Measurements from ENCODE around the gene KIF3B. TPM values are rescaled to one million over a fixed set of nuclear protein-coding genes. Genes with fewer than 3 reads are reported as not detected.

Gene KIF3B
- total and polyA plus RNA-seq, 2 of the 13 experiments (the other 11 are each of a cell fraction or from before 2014, with no cell fraction given) = 23.6 to 28.8 TPM

- TF ChIP-seq ZNF609 (CRISPR knock-in tag; IDR thresholded peaks at IDR 0.05; ENCODE audit: borderline replicate concordance) = 0 out of 2 replicates have a peak, but pooled peaks have one; percentile 17
- TF ChIP-seq ZNF773 (CRISPR knock-in tag; IDR thresholded peaks at IDR 0.05; ENCODE audit: borderline replicate concordance) = no peak
- TF ChIP-seq SRF (IDR thresholded peaks at IDR 0.05; ENCODE audit: low read depth, low read length) = no peak
- no peak for TF ChIP-seq MAFF (IDR thresholded peaks at IDR 0.05; ENCODE audit: low read depth, low read length)
- TF ChIP-seq POGZ (CRISPR knock-in tag; IDR thresholded peaks at IDR 0.05) = no peak
- TF ChIP-seq HOXA3 (CRISPR knock-in tag; IDR thresholded peaks at IDR 0.05) = no peak
- TF ChIP-seq ZNF747 (CRISPR knock-in tag; IDR thresholded peaks at IDR 0.05; ENCODE audit: borderline replicate concordance) = peak; percentile 63; the same call in 1 of the 2 replicates
- no peak for TF ChIP-seq ZFP37 (CRISPR knock-in tag; IDR thresholded peaks at IDR 0.05; ENCODE audit: borderline replicate concordance)
- TF ChIP-seq HMGXB3 (CRISPR knock-in tag; IDR thresholded peaks at IDR 0.05; ENCODE audit: borderline replicate concordance) = peak; percentile 44; the same call in 1 of the 2 replicates
- peak; percentile 49 for TF ChIP-seq NCOA2 (CRISPR knock-in tag; IDR thresholded peaks at IDR 0.05)
- no peak for TF ChIP-seq POLR2A (IDR thresholded peaks at IDR 0.05; ENCODE audit: insufficient read depth in 1 of 2, low read depth in 2 of 2, low read length in 2 of 2)
- no peak for TF ChIP-seq MTA3 (CRISPR knock-in tag; IDR thresholded peaks at IDR 0.05)
- no peak for TF ChIP-seq NCOA5 (CRISPR knock-in tag; IDR thresholded peaks at IDR 0.05)
- no peak for TF ChIP-seq FOXC1 (CRISPR knock-in tag; IDR thresholded peaks at IDR 0.05; ENCODE audit: borderline replicate concordance)
- no peak for TF ChIP-seq SUZ12 (IDR thresholded peaks at IDR 0.05; ENCODE audit: low read depth, low read length)
- peak; percentile 72 for TF ChIP-seq FOXA3 (CRISPR knock-in tag; IDR thresholded peaks at IDR 0.05)
- TF ChIP-seq SMARCE1 (IDR thresholded peaks at IDR 0.05; ENCODE audit: borderline replicate concordance) = no peak
- no peak for TF ChIP-seq ZBTB42 (CRISPR knock-in tag; IDR thresholded peaks at IDR 0.05)
Measured at GRCh38 chr20:32336918-32337347, 59.5 kb downstream of the KIF3B start (continued).
